SHP77 (cell line): ENCODE data around the gene SPTY2D1.
A peak's percentile ranks its signal among the peaks of the same experiment; 100 is the strongest.
"Not testable (repeated sequence)": the region's sequence is repeated elsewhere in the genome, so short reads cannot be mapped to it uniquely, and the experiment has no call there.

Source experiments
- DNase-seq, 2 experiments: peaks; one replicate each; lab custom pipeline; 2025; lab: John Stamatoyannopoulos, UW

The SPTY2D1 gene, protein sequence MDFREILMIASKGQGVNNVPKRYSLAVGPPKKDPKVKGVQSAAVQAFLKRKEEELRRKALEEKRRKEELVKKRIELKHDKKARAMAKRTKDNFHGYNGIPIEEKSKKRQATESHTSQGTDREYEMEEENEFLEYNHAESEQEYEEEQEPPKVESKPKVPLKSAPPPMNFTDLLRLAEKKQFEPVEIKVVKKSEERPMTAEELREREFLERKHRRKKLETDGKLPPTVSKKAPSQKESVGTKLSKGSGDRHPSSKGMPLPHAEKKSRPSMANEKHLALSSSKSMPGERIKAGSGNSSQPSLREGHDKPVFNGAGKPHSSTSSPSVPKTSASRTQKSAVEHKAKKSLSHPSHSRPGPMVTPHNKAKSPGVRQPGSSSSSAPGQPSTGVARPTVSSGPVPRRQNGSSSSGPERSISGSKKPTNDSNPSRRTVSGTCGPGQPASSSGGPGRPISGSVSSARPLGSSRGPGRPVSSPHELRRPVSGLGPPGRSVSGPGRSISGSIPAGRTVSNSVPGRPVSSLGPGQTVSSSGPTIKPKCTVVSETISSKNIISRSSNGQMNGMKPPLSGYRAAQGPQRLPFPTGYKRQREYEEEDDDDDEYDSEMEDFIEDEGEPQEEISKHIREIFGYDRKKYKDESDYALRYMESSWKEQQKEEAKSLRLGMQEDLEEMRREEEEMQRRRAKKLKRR

DNA sequence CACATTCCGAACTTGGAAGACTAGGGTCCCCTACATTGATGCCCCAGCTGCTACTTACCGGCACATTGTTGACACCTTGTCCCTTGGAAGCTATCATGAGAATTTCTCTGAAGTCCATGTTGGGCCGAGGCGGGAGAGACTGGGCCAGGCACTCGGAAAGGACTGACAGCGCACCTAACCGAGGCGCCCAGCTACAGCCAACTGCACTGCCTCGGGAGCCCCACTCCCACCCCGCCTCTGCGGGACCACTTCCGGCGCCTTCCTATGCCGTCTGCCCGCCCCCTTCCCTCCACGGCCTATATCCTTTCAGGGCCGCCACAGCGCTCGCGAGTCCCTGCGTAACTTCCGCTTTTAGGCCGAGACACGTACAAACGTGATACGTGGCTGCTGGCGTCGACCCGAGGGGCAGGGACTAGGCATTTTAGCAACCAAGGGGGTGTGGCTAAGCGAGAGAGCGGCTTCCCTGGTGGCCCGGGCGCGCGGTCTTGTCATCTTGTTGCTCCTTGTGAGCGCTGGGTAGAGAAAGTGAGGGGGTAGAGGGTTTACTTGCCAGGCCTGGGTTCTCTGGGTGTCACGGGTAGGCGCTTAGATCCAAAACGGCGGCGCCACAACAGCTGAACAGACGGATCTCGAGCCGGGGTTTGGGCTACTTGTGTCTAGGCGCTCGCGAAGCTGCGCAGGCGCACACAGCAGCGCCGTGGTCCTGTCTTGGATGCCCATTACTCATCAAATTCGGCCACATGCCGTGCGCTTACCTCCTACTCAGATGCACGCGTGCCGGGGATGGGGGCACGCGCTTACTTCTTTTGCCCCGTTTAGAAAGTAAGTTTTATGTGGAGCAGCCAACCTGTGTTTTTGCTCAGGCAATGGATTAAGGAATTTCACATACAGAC lies at the start of gene SPTY2D1:
Gene SPTY2D1 (minus strand): TSS at position 203 of the 893 bp plus-strand sequence. CDS start 85 bp downstream, at position 118.
- DNase-seq, result peak; percentile 89 to 92

GRCh38 chr11:18682466-18682865 lies 48.3 kb upstream of the SPTY2D1 start:
- DNase-seq, result no peak

DNA sequence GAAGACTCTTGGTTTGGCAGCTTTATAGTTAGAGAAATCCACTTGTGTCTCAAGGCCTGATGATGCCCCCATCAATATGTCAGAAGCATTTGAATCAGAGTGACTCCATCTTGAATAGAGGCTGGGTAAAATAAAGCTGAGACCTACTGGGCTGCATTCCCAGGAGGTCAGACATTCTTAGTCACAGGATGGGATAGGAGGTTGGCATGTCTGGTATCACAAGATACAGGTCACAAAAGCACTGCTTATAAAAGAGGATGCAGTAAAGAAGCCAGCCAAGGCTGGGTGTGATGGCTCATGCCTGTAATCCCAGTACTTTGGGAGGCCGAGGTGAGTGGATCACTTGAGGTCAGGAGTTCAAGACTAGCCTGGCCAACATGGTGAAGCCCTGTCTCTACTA lies 47.8 kb upstream of the SPTY2D1 start:
- not testable (repeated sequence) for DNase-seq

GRCh38 chr11:18677560-18677959 lies 43.4 kb upstream of the SPTY2D1 start:
- no peak for DNase-seq

DNA sequence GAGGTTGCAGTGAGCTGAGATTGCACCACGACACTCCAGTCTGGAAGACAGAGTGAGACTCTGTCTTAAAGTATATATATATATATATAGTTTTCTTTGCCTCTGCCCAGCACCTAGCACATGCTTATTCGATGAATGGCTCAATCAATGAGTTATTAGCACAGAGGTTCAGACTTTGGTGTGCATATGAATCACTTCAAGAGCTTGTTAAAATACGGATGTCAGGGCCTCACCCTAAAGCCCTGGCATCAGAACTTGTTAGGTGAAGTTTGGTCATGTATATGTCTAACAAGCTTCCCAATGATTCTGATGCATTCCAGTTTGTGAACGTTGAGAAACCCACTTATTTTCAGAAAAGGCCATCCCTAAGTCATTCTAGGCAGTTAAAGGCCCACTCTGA lies 42.7 kb upstream of the SPTY2D1 start:
- DNase-seq, result no peak

GRCh38 chr11:18672209-18672608 lies 38.1 kb upstream of the SPTY2D1 start:
- DNase-seq, result not testable (repeated sequence)

DNA sequence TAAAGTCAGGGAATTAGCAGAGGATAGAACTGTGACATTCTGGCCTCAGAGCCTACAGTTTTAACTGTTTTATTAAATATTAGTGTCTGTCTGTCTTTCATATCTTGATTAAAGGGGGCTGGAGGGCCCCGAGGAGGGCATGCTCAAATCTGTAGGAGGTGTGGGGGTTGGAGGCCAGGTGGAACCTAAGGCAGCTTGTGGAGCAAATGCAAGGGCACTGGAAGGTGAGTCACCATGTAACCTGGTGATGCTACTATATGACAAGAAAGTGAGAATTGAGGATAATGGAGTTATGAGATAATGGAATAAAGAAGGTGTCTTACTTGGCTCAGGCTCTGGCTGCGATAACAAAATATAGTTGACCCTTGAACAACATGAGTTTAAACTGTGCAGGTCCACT lies 37.1 kb upstream of the SPTY2D1 start:
- DNase-seq, result no peak

DNA sequence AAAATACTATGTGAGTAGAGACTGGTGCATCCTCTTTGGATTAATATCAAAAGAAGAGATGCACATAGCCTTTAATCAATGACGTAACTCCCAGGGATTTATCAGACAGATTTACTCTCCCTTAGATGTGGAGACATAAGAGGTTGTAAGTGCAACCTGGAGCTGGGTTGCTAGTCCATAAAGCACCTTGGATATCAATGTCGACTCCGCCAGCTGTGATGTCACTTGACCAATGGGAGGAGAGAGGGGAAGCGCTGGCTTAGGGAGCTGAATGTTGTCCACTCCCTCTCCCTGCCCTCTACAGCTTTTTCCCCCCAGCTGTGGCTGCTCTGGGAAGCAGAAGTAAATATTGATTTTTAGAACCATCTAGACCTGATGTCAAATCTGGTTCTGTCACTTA lies 35.6 kb upstream of the SPTY2D1 start:
- no peak for DNase-seq

- no peak for DNase-seq
These were observed 35.1 kb upstream of the SPTY2D1 start for GRCh38 chr11:18669219-18669596.

DNA sequence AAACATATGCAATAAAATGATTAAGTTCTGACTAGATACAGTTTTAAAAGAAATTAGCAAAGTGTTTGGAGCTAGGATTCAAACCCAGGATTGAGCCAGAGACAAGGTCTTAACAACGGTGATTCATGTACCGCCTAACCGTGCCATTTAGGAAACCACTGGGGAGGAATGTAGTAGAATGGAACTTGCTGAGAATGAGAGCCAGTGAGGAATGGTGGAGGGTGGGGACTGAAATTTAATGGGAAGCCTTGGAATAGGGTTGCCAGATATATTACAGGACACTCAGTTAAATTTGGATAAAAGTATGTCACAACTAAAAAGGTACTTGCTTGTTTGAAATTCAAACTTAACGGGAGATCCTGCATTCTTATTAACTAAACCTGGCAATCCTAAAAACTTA lies 34.0 kb upstream of the SPTY2D1 start:
- no peak for DNase-seq

DNA sequence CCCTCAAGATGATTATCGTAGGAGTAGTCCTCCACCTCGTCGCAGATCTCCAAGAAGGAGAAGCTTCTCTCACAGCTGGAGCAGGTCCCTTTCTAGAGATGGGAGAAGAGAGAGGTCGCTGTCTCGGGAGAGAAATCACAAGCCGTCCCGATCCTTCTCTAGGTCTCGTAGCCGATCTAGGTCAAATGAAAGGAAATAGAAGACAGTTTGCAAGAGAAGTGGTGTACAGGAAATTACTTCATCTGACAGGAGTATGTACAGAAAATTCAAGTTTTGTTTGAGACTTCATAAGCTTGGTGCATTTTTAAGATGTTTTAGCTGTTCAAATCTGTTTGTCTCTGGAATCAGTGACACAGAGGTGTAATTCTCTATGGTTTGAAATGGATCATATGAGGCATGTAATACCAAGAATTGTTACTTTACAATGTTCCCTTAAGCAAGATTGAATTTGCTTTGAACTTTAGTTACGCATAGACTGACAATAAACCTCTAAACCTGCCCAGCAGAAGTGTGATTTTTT lies 31.3 kb upstream of the SPTY2D1 start:
- DNase-seq, result not testable (repeated sequence)

DNA sequence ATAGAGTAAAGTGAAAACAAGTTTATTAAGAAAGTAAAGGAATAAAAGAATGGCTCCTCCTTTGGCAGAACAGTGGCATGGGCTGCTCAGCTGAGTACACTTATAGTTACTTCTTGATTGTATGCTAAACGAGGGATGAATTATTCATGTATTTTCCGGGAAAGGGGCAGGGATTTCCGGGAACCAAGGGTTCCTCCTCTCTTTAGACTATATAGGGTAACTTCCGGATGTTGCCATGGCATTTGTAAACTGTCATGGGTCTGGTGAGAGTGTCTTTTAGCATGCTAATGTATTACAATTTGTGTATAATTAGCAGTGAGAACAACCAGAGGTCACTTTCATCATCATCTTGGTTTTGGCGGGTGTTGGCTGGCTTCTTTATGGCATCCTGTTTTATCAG lies 23.5 kb upstream of the SPTY2D1 start:
- DNase-seq, result no peak

DNA sequence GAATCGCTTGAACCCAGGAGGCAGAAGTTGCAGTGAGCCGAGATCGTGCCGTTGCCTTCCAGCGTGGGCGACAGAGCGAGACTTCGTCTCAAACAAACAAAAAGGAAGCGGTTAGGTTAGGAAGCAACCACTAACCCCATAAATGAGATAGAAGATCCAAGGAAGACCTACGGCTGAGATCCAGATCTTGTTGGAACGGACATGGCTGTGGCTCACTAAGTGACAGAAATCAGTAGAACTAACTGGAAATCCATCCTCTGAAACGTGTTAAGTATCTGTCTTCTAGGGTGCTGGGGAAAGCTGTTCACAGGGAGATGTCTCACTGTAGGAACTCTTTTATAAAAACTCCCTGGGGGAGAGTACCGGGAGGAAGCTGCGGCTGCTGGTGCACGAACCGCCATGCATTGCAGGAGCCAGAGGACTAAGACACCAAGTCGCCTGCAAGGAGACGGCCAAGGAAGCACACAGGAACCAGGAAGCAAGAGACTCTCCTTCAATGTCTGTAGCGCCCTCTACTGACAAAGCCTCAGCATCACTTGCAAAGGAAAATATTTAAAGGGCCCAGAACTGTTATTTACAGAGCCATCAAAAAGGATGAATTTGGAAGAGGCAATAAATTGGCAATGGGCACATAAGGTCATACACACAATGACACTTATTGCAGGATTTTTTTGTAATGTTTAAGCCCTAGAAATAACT lies 16.9 kb upstream of the SPTY2D1 start:
- no peak for DNase-seq

DNA sequence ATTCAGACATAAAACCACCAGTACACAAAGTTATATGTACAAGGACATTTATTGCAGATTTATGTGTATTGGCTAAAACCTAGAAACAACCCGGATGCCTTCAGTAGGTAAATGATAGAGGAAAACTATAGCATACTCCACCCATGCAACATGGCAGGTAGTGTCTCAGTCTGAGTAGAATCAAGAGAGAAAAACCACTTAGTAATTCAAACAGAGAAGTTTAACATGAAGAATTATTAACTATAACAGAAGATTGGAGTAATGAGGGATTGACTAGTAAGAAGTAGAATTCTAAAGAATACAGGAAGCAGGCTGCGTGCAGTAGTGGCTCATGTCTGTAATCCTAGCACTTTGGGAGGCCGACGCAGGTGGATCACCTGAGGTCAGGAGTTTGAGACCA lies 16.2 kb upstream of the SPTY2D1 start:
- no peak for DNase-seq

- not testable (repeated sequence) for DNase-seq
These were observed 8.9 kb upstream of the SPTY2D1 start for GRCh38 chr11:18643034-18643433.

- no peak for DNase-seq
These were observed 7.5 kb upstream of the SPTY2D1 start for GRCh38 chr11:18641677-18642076.

GRCh38 chr11:18633256-18634139 lies 644 bp downstream of the SPTY2D1 start:
- no peak for DNase-seq

- DNase-seq, result no peak
These were observed 1.3 kb downstream of the SPTY2D1 start for GRCh38 chr11:18632841-18633240.

GRCh38 chr11:18624161-18624560 lies 10.0 kb downstream of the SPTY2D1 start:
- no peak for DNase-seq

- DNase-seq, result no peak
These were observed 10.4 kb downstream of the SPTY2D1 start for GRCh38 chr11:18623707-18624106.
